Measurements from ENCODE around the gene ABCG4. TPM values are rescaled to one million over a fixed set of nuclear protein-coding genes. Genes with fewer than 3 reads are reported as not detected.

The ABCG4 gene
- total and polyA plus RNA-seq, 9 of the 15 experiments (the other 6 are each of a cell fraction or from before 2014, with no cell fraction given): 0.03 to 0.11 (median 0.07) TPM; not detected in 4

- POLR2A ChIA-PET: interaction anchor here (0.6 to 1.7 kb wide), 14 partner anchors 8 to 261 kb away, joined by 3 to 11 read pairs (median 4); partner anchors contain the start of genes HMBS and VPS11
- no peaks in the 10 kb centered on the region for H3K9me1 ChIP-seq (ENCODE audit: control insufficient read depth, insufficient read depth, low read length)
- H3K27me3 ChIP-seq (ENCODE audit: control insufficient read depth in 2 of 2, insufficient read depth in 2 of 2, low read length in 2 of 2): no peaks in the 10 kb centered on the region
- peak; percentile 91 for TF ChIP-seq ELF1 (tag; IDR thresholded peaks at IDR 0.05)
- TF ChIP-seq ATF4 (CRISPR knock-in tag; IDR thresholded peaks at IDR 0.05): 0 out of 2 replicates have a peak, but pooled peaks have one; percentile 23
- TF ChIP-seq TFE3 (CRISPR knock-in tag; IDR thresholded peaks at IDR 0.05): peak; percentile 23; the same call in 1 of the 2 replicates
- no peak for TF ChIP-seq PCBP2 (IDR thresholded peaks at IDR 0.05; ENCODE audit: low read depth, low read length, poor library complexity, severe bottlenecking)
- TF ChIP-seq RBBP5 (IDR thresholded peaks at IDR 0.05; ENCODE audit: borderline replicate concordance, insufficient read depth, low read length, poor library complexity, severe bottlenecking): peak; percentile 72
- TF ChIP-seq TCFL5 (CRISPR knock-in tag; conservative IDR thresholded peaks at IDR 0.05): no peak
- peak; percentile 78; the same call in 1 of the 2 replicates for TF ChIP-seq ZBTB17 (CRISPR knock-in tag; IDR thresholded peaks at IDR 0.05)
- TF ChIP-seq ZZZ3 (IDR thresholded peaks at IDR 0.05): no peak
- TF ChIP-seq STAT5A (IDR thresholded peaks at IDR 0.05; ENCODE audit: borderline replicate concordance, low read length): 0 out of 2 replicates have a peak, but pooled peaks have one; percentile 26
- TF ChIP-seq ZNF764 (CRISPR knock-in tag; IDR thresholded peaks at IDR 0.05; ENCODE audit: low read depth): no peak
- TF ChIP-seq ZNF561 (CRISPR knock-in tag; conservative IDR thresholded peaks at IDR 0.05): no peak
- TF ChIP-seq CHD2 (IDR thresholded peaks at IDR 0.05; ENCODE audit: low read depth, low read length): no peak
- no peak for TF ChIP-seq SIRT6 (IDR thresholded peaks at IDR 0.05; ENCODE audit: low read depth, low read length)
- TF ChIP-seq SNRNP70 (optimal IDR thresholded peaks at IDR 0.05; ENCODE audit: low read depth, low read length): no peak
- TF ChIP-seq PRMT5 (CRISPR knock-in tag; IDR thresholded peaks at IDR 0.05): no peak
- no peak for TF ChIP-seq ZC3H4 (CRISPR knock-in tag; IDR thresholded peaks at IDR 0.05; ENCODE audit: borderline replicate concordance)
- no peak for TF ChIP-seq PHF21A (IDR thresholded peaks at IDR 0.05; ENCODE audit: borderline replicate concordance, low read depth)
- TF ChIP-seq ZBTB12 (CRISPR knock-in tag; IDR thresholded peaks at IDR 0.05): no peak
Measured at GRCh38 chr11:119101759-119102423, 47.0 kb upstream of the ABCG4 start, which contains the start of gene DPAGT1. DPAGT1 (minus strand) TSS chr11:119101853; CDS start chr11:119101655, 198 bp downstream.

More at GRCh38 chr11:119101759-119102423, 47.0 kb upstream of the ABCG4 start, which contains the start of gene DPAGT1:
- H3K9ac ChIP-seq (ENCODE audit: insufficient read depth in 1 of 2, low read depth in 2 of 2, low read length in 2 of 2): peak within 1 kb of the TSS; percentile 94 to 96
- H3K27ac ChIP-seq (ENCODE audit: extremely low read depth, low read depth, low read length): peak within 1 kb of the TSS; percentile 99
- H3K36me3 ChIP-seq (ENCODE audit: control insufficient read depth, insufficient read depth, low read length): peaks cover 30% of the 10 kb centered on the region
- no TSS peak for BruUV-seq (replicated peaks)
- H4K20me1 ChIP-seq (replicated peaks; ENCODE audit: control insufficient read depth, insufficient read depth, low read length): no peaks in the 10 kb centered on the region
- peak within 1 kb of the TSS; percentile 79 for H3K4me3 ChIP-seq
- intact Hi-C loops (cut with micrococcal nuclease) (loop anchor here (2.0 to 5.0 kb wide), 6 partner anchors 19 to 221 kb away; partner anchors contain the start of genes HINFP, RPS25, SLC37A4 and TRAPPC4), in situ Hi-C loops (cut with MboI) (loop anchor here (5.0 kb wide), 1 partner anchor 95 kb away; no protein-coding TSS in a partner anchor)
- peaks cover 37% of the 10 kb centered on the region for H3K79me2 ChIP-seq (ENCODE audit: control insufficient read depth, insufficient read depth, low read length)
- peak; percentile 60 to 96 (median 74) for DNase-seq (ENCODE audit: extremely low read depth in 1 of 4, low spot score in 3 of 4)
- CTCF ChIA-PET (ENCODE audit: low intra/inter-chr PET ratio): interaction anchor here (0.7 to 1.4 kb wide), 2 partner anchors 95 to 221 kb away, joined by 3 to 5 read pairs; no protein-coding TSS in a partner anchor
- peak within 1 kb of the TSS; percentile 96 for H3K4me2 ChIP-seq (ENCODE audit: insufficient read depth, low read length)
- H3K4me1 ChIP-seq (replicated peaks in 1 of 2; ENCODE audit: control insufficient read depth in 2 of 2, insufficient read depth in 2 of 2, low read length in 2 of 2): peaks cover 36 to 39% of the 10 kb centered on the region in 2 experiments
- under 1% methylated on average over 32 of the region's 32 CpGs for WGBS (ENCODE audit: insufficient coverage, low coverage, missing lambda C conversion rate)
- peak; percentile 88 for ATAC-seq
- peak within 1 kb of the TSS; percentile 95 for H2AFZ ChIP-seq (ENCODE audit: low read depth, low read length)
- peak; percentile 96 for FAIRE-seq
- H3K9me3 ChIP-seq (replicated peaks; ENCODE audit: control insufficient read depth, insufficient read depth, low read depth, low read length): no peaks in the 10 kb centered on the region
